ENCODE measurements around the gene TNFRSF19. TPM values are rescaled to one million over a fixed set of nuclear protein-coding genes. Genes with fewer than 3 reads are reported as not detected.

The TNFRSF19 gene
- total RNA-seq, 1 donor from 2014 or later, result 1.6 TPM

- DNase-seq (ENCODE audit: extremely low spot score, unreplicated experiment), result no peak
- no peak for TF ChIP-seq CTCF (IDR thresholded peaks at IDR 0.05)
- Mint-ChIP-seq H3K4me3 (ENCODE audit: unreplicated experiment) (no peak overlapping the region), H3K4me1 (ENCODE audit: unreplicated experiment) (peaks cover 16% of the 10 kb centered on the region), H3K36me3 (ENCODE audit: unreplicated experiment) (no peaks in the 10 kb centered on the region), H3K9me3 (ENCODE audit: unreplicated experiment) (peaks cover 13% of the 10 kb centered on the region), H3K27ac (ENCODE audit: unreplicated experiment) (no peak overlapping the region), H3K27me3 (ENCODE audit: unreplicated experiment) (no peaks in the 10 kb centered on the region)
These were observed 49.0 kb downstream of the TNFRSF19 start for GRCh38 chr13:23619068-23619855.

GRCh38 chr13:23620211-23620610, 50.0 kb downstream of the TNFRSF19 start:
- DNase-seq (ENCODE audit: extremely low spot score, unreplicated experiment), result no peak
- H3K27ac Mint-ChIP-seq (ENCODE audit: unreplicated experiment), result no peak overlapping the region
- peaks cover 13% of the 10 kb centered on the region for H3K9me3 Mint-ChIP-seq (ENCODE audit: unreplicated experiment)

GRCh38 chr13:23620613-23621315, 50.6 kb downstream of the TNFRSF19 start:
- DNase-seq (ENCODE audit: extremely low spot score, unreplicated experiment), result no peak

More at GRCh38 chr13:23620211-23620610, 50.0 kb downstream of the TNFRSF19 start:
- H3K36me3 Mint-ChIP-seq (ENCODE audit: unreplicated experiment), result no peaks in the 10 kb centered on the region
- no peak for TF ChIP-seq CTCF (IDR thresholded peaks at IDR 0.05)
- H3K4me3 Mint-ChIP-seq (ENCODE audit: unreplicated experiment), result no peak overlapping the region
- H3K27me3 Mint-ChIP-seq (ENCODE audit: unreplicated experiment), result no peaks in the 10 kb centered on the region
- H3K4me1 Mint-ChIP-seq (ENCODE audit: unreplicated experiment), result peaks cover 16% of the 10 kb centered on the region

GRCh38 chr13:23621316-23621645, 51.1 kb downstream of the TNFRSF19 start:
- Mint-ChIP-seq H3K9me3 (ENCODE audit: unreplicated experiment) (peaks cover 13% of the 10 kb centered on the region), H3K36me3 (ENCODE audit: unreplicated experiment) (no peaks in the 10 kb centered on the region), H3K27ac (ENCODE audit: unreplicated experiment) (no peak overlapping the region), H3K4me3 (ENCODE audit: unreplicated experiment) (no peak overlapping the region), H3K27me3 (ENCODE audit: unreplicated experiment) (no peaks in the 10 kb centered on the region), H3K4me1 (ENCODE audit: unreplicated experiment) (peaks cover 16% of the 10 kb centered on the region)
- DNase-seq (ENCODE audit: extremely low spot score, unreplicated experiment), result no peak
- TF ChIP-seq CTCF (IDR thresholded peaks at IDR 0.05), result no peak

More at GRCh38 chr13:23620613-23621315, 50.6 kb downstream of the TNFRSF19 start:
- Mint-ChIP-seq H3K9me3 (ENCODE audit: unreplicated experiment) (peaks cover 13% of the 10 kb centered on the region), H3K27ac (ENCODE audit: unreplicated experiment) (no peak overlapping the region), H3K27me3 (ENCODE audit: unreplicated experiment) (no peaks in the 10 kb centered on the region), H3K4me3 (ENCODE audit: unreplicated experiment) (no peak overlapping the region), H3K36me3 (ENCODE audit: unreplicated experiment) (no peaks in the 10 kb centered on the region), H3K4me1 (ENCODE audit: unreplicated experiment) (peaks cover 16% of the 10 kb centered on the region)
- no peak for TF ChIP-seq CTCF (IDR thresholded peaks at IDR 0.05)

- H3K27me3 Mint-ChIP-seq (ENCODE audit: unreplicated experiment), result no peaks in the 10 kb centered on the region
- DNase-seq (ENCODE audit: extremely low spot score, unreplicated experiment), result no peak
- H3K9me3 Mint-ChIP-seq (ENCODE audit: unreplicated experiment), result peaks cover 13% of the 10 kb centered on the region
- no peak overlapping the region for H3K4me3 Mint-ChIP-seq (ENCODE audit: unreplicated experiment)
- H3K4me1 Mint-ChIP-seq (ENCODE audit: unreplicated experiment), result peaks cover 7% of the 10 kb centered on the region
- H3K27ac Mint-ChIP-seq (ENCODE audit: unreplicated experiment), result no peak overlapping the region
- TF ChIP-seq CTCF (IDR thresholded peaks at IDR 0.05), result no peak
- H3K36me3 Mint-ChIP-seq (ENCODE audit: unreplicated experiment), result no peaks in the 10 kb centered on the region
These were observed 52.8 kb downstream of the TNFRSF19 start for GRCh38 chr13:23622985-23623384.
